HEK293T (cell line): Measurements from ENCODE around the gene RGP1.
A peak's percentile ranks its signal among the peaks of the same experiment; 100 is the strongest.

Experiments used
- CTCF ChIA-PET: fragments of 350-600 bp; formaldehyde crosslinking; extraction: SDS; loops from one replicate; lab custom pipeline; 2021; ENCODE audit warnings: antibody characterized with exemption, inconsistent platforms; lab: Yijun Ruan, JAX
- POLR2A ChIA-PET: fragments of 350-600 bp; formaldehyde crosslinking; extraction: SDS; loops from one replicate; lab custom pipeline; 2020; ENCODE audit warnings: antibody characterized with exemption, inconsistent platforms; lab: Yijun Ruan, JAX
- DNase-seq: peaks from one replicate; pipeline ENCODE4 v3.0.0; 2012; ENCODE audit warnings: mixed read lengths; ENCODE audit errors: extremely low spot score
- ARNT ChIP-seq: fragments of 450-650 bp; IDR thresholded peaks from 2 replicates; pipeline ENCODE4 v1.6.1; 2017; ENCODE audit warnings: mild to moderate bottlenecking
- BHLHE40 ChIP-seq: fragments of 450-650 bp; IDR thresholded peaks from 2 replicates; pipeline ENCODE4 v1.6.1; 2016; ENCODE audit warnings: mild to moderate bottlenecking, moderate library complexity, borderline replicate concordance
- CTBP1 ChIP-seq: fragments of 450-650 bp; IDR thresholded peaks from 2 replicates; pipeline ENCODE4 v1.6.1; 2016; ENCODE audit warnings: borderline replicate concordance
- ELF4 ChIP-seq: fragments of 450-650 bp; IDR thresholded peaks from 2 replicates; pipeline ENCODE4 v1.6.1; 2017; ENCODE audit warnings: antibody characterized with exemption
- FOXA1 ChIP-seq: fragments of 450-650 bp; IDR thresholded peaks from 2 replicates; pipeline ENCODE4 v1.6.1; 2016; ENCODE audit warnings: mild to moderate bottlenecking
- FOXK2 ChIP-seq: fragments of 450-650 bp; IDR thresholded peaks from 2 replicates; pipeline ENCODE4 v1.6.1; 2016; ENCODE audit warnings: mild to moderate bottlenecking
- FOXM1 ChIP-seq: fragments of 450-650 bp; IDR thresholded peaks from 2 replicates; pipeline ENCODE4 v1.6.1; 2017; ENCODE audit warnings: mild to moderate bottlenecking, borderline replicate concordance
- HDGF ChIP-seq: fragments of 450-650 bp; IDR thresholded peaks from 2 replicates; pipeline ENCODE4 v1.6.1; 2017; ENCODE audit warnings: antibody characterized with exemption, borderline replicate concordance
- L3MBTL2 ChIP-seq: fragments of 450-650 bp; conservative IDR thresholded peaks from 2 replicates; pipeline ENCODE4 v1.6.1; 2016; ENCODE audit warnings: mild to moderate bottlenecking
- LEF1 ChIP-seq: fragments of 450-650 bp; IDR thresholded peaks from 2 replicates; pipeline ENCODE4 v1.6.1; 2017; ENCODE audit warnings: mild to moderate bottlenecking, borderline replicate concordance
- NFRKB ChIP-seq: fragments of 450-650 bp; IDR thresholded peaks from 2 replicates; pipeline ENCODE4 v1.6.1; 2016; ENCODE audit warnings: mild to moderate bottlenecking, moderate library complexity
- SP1 ChIP-seq: fragments of 450-650 bp; IDR thresholded peaks from 2 replicates; pipeline ENCODE4 v1.6.1; 2017
- SUZ12 ChIP-seq: fragments of 450-650 bp; IDR thresholded peaks from 2 replicates; pipeline ENCODE4 v1.6.1; 2016; ENCODE audit warnings: mild to moderate bottlenecking
- TARDBP ChIP-seq: fragments of 450-650 bp; IDR thresholded peaks from 2 replicates; pipeline ENCODE4 v1.6.1; 2016
- ZNF384 ChIP-seq: fragments of 450-650 bp; IDR thresholded peaks from 2 replicates; pipeline ENCODE4 v1.6.1; 2016
- TF ChIP-seq, protein P1 (sequence below): fragments of 450-650 bp; IDR thresholded peaks from 2 replicates; pipeline ENCODE4 v1.6.1; 2016

The RGP1 gene

DNA sequence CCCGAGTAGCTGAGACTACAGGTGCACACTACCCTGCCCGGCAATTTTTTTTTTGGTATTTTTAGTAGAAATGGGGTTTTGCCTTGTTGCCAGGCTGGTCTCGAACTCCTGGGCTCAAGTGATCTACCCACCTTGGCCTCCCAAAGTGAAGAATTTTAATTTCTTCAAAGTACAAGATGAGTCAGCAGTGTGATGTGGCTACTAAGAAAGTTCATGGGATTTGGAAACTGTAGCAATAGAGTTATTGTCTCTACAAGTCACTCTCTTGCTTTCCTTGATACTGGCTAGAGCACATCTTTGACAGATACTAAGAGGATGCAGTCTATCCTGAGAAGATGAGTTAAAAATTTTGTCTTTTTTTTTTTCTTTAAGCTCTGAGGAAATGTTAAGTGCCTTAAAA, 15.0 kb upstream of the RGP1 start:
- POLR2A ChIA-PET = no interaction called here
- no peak for TF ChIP-seq FOXK2
- no peak for TF ChIP-seq SUZ12
- no peak for TF ChIP-seq ARNT
- no peak for TF ChIP-seq FOXM1
- CTCF ChIA-PET = no interaction called here
- DNase-seq = no peak

DNA sequence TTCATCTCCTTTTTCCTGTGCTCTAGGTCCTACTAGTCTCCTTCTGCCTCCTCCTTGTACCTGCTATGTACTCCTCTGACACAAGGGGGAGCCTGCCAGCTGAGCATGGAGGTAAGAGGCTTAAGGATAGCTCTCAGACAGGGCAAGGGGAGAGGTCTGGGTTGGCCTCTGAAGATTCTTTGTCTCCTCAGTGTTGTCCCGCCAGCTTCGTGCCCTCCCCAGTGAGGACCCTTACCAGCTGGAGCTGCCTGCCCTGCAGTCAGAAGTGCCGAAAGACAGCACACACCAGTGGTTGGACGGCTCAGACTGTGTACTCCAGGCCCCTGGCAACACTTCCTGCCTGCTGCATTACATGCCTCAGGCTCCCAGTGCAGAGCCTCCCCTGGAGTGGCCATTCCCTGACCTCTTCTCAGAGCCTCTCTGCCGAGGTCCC, 12.9 kb upstream of the RGP1 start:
- no peak for TF ChIP-seq FOXA1
- TF ChIP-seq SUZ12 = no peak
- TF ChIP-seq ZNF384 = no peak
- no peak for TF ChIP-seq FOXK2
- TF ChIP-seq CTBP1 = no peak
- TF ChIP-seq ELF4 = no peak
- no peak for TF ChIP-seq L3MBTL2
- TF ChIP-seq SP1 = no peak
- TF ChIP-seq BHLHE40 = no peak
- TF ChIP-seq ARNT = no peak
- no peak for TF ChIP-seq HDGF
- no peak for TF ChIP-seq TARDBP
- TF ChIP-seq FOXM1 = no peak
- TF ChIP-seq, protein P1, sequence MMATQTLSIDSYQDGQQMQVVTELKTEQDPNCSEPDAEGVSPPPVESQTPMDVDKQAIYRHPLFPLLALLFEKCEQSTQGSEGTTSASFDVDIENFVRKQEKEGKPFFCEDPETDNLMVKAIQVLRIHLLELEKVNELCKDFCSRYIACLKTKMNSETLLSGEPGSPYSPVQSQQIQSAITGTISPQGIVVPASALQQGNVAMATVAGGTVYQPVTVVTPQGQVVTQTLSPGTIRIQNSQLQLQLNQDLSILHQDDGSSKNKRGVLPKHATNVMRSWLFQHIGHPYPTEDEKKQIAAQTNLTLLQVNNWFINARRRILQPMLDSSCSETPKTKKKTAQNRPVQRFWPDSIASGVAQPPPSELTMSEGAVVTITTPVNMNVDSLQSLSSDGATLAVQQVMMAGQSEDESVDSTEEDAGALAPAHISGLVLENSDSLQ = no peak
- no peak for TF ChIP-seq LEF1
- TF ChIP-seq NFRKB = no peak
- ChIA-PET POLR2A (interaction anchor here (3.3 kb wide), 1 partner anchor 13 kb away, joined by 15 read pairs; the partner anchor contains the start of genes GBA2 and RGP1), CTCF (interaction anchor here (0.7 to 1.9 kb wide), 3 partner anchors 11 to 146 kb away, joined by 3 to 4 read pairs (median 4); partner anchors contain the start of genes GBA2 and RGP1)
- DNase-seq = peak; percentile 68

DNA sequence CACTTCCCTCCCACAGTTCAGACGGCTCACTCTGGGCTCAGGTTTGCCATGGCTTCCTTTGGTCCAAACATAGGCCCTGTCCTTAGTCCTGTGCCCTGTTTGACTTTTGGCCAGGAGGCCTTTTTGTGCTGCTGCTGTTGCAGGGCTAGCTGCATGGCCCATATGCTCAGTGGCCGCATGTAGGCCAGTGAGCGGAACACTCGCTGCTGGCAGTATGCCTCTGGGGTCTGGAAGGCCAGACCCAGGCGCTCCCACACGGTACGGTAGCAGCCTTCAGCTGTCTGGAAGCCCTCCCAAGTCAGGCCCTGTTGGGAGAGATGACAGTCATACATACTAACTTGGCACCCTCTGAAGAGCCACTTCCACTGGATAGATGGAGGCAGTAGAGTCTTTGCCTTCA, 11.9 kb upstream of the RGP1 start:
- POLR2A ChIA-PET = interaction anchor here (3.3 kb wide), 1 partner anchor 12 kb away, joined by 15 read pairs; the partner anchor contains the start of genes GBA2 and RGP1
- CTCF ChIA-PET = no interaction called here
- no peak for DNase-seq
- no peak for TF ChIP-seq ZNF384

- ChIA-PET POLR2A (interaction anchor here (3.3 kb wide), 1 partner anchor 11 kb away, joined by 15 read pairs; the partner anchor contains the start of genes GBA2 and RGP1), CTCF (no interaction called here)
- DNase-seq = no peak
- no peak for TF ChIP-seq NFRKB
- no peak for TF ChIP-seq TARDBP
- no peak for TF ChIP-seq CTBP1
- no peak for TF ChIP-seq ZNF384
- no peak for TF ChIP-seq L3MBTL2
- no peak for TF ChIP-seq SUZ12
- TF ChIP-seq BHLHE40 = no peak
- no peak for TF ChIP-seq ELF4
- TF ChIP-seq FOXA1 = no peak
- TF ChIP-seq, protein P1 = no peak
- TF ChIP-seq ARNT = no peak
- no peak for TF ChIP-seq LEF1
- no peak for TF ChIP-seq HDGF
- no peak for TF ChIP-seq FOXK2
- TF ChIP-seq FOXM1 = no peak
- TF ChIP-seq SP1 = no peak
Measured at GRCh38 chr9:35738186-35738585, 10.9 kb upstream of the RGP1 start.

- POLR2A ChIA-PET = interaction anchor here (1.6 kb wide), 1 partner anchor 10 kb away, joined by 4 read pairs; the partner anchor contains the start of genes GBA2 and RGP1
- TF ChIP-seq, protein P1 = no peak
- no peak for TF ChIP-seq FOXM1
- TF ChIP-seq FOXA1 = no peak
- TF ChIP-seq BHLHE40 = no peak
- TF ChIP-seq NFRKB = no peak
- TF ChIP-seq ELF4 = no peak
- no peak for TF ChIP-seq SUZ12
- no peak for TF ChIP-seq L3MBTL2
- no peak for TF ChIP-seq SP1
- no peak for TF ChIP-seq HDGF
- TF ChIP-seq ARNT = no peak
- no peak for TF ChIP-seq TARDBP
- TF ChIP-seq FOXK2 = no peak
- no peak for TF ChIP-seq CTBP1
- no peak for TF ChIP-seq LEF1
- TF ChIP-seq ZNF384 = no peak
Measured at GRCh38 chr9:35738924-35739323, 10.2 kb upstream of the RGP1 start.

DNA sequence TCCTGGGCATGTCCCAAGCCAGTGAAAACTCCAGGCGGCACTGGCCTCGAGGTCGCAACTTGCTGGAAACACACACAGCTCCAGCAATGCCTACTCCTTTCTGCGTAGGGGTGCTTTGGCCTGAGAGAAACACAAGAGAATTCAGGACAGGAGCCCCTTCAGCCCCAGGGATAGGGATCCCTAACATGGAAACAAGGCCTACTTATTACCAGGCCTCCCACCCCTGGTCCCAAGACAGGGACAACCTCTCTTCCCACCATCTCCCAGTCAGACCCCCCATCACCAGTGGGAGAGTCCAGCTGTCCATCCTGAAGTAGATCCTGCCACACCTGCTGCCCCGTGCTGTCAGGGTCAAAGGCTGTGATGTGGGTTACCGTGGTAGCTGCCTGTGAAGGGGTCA, 8.8 kb upstream of the RGP1 start:
- ChIA-PET CTCF (no interaction called here), POLR2A (interaction anchor here (1.6 kb wide), 1 partner anchor 9 kb away, joined by 4 read pairs; the partner anchor contains the start of genes GBA2 and RGP1)
- DNase-seq = no peak
- TF ChIP-seq BHLHE40 (no peak), ARNT (no peak), LEF1 (no peak), CTBP1 (no peak), TARDBP (no peak), FOXA1 (no peak), NFRKB (no peak), SUZ12 (no peak), L3MBTL2 (no peak), FOXM1 (no peak), ELF4 (no peak), FOXK2 (no peak)
- TF ChIP-seq, protein P1 = no peak

More at GRCh38 chr9:35738924-35739323, 10.2 kb upstream of the RGP1 start:
- no peak for DNase-seq
- CTCF ChIA-PET = no interaction called here
